Naive thymus-derived CD4-positive, alpha-beta T cell (primary cell): ENCODE results near the gene ABTB1. TPM values are rescaled to one million over a fixed set of nuclear protein-coding genes. Genes with fewer than 3 reads are reported as not detected.
"Not testable (repeated sequence)": the region's sequence is repeated elsewhere in the genome, so short reads cannot be mapped to it uniquely, and the experiment has no call there.

ENCODE experiments used
- ATAC-seq: fragments of 150-1000 bp; cut with Tn5 transposase; 2 replicates; pipeline ENCODE4 v1.10.0; 2021; ENCODE audit warnings: mild to moderate bottlenecking, moderate library complexity
- CTCF ChIA-PET: fragments of 350-600 bp; sonication (Branson Sonifier 250); formaldehyde crosslinking; loops from one replicate; lab custom pipeline; 2021; ENCODE audit warnings: antibody characterized with exemption; lab: Charles Lee
- POLR2A ChIA-PET: fragments of 350-600 bp; sonication (Branson Sonifier 250); formaldehyde crosslinking; loops from one replicate; lab custom pipeline; 2021; ENCODE audit warnings: antibody characterized with exemption, inconsistent platforms; lab: Charles Lee
- DNase-seq, 9 donors: peaks; one replicate each; pipeline versions ENCODE4 v3.0.0 to v3.0.0-alpha.2; 2020 to 2022; ENCODE audit warnings: mixed read lengths in 1 of 9
- H3K27ac ChIP-seq: one replicate; pipeline ENCODE4 v1.7.0; 2013; ENCODE audit warnings: mild to moderate bottlenecking, low read depth, low read length, moderate library complexity
- H3K27me3 ChIP-seq, 2 donors: one replicate each; pipeline ENCODE4 v1.7.0; 2013; ENCODE audit warnings: low read length in 2 of 2, mild to moderate bottlenecking in 2 of 2, moderate library complexity in 2 of 2; ENCODE audit not compliant: control insufficient read depth in 2 of 2, insufficient read depth in 2 of 2
- H3K36me3 ChIP-seq, 3 experiments: 1 replicate in 2 of 3; 2 replicates in 1 of 3; pipeline ENCODE4 v1.7.0; 2013; ENCODE audit warnings: low read length in 3 of 3, mild to moderate bottlenecking in 3 of 3, moderate library complexity in 1 of 3; ENCODE audit not compliant: insufficient read depth in 3 of 3, control insufficient read depth in 2 of 3
- H3K4me1 ChIP-seq, 2 donors: one replicate each; pipeline ENCODE4 v1.7.0; 2013; ENCODE audit warnings: low read length in 2 of 2, mild to moderate bottlenecking in 2 of 2, moderate library complexity in 1 of 2; ENCODE audit not compliant: control insufficient read depth in 2 of 2, insufficient read depth in 2 of 2
- H3K4me3 ChIP-seq: 2 replicates; pipeline ENCODE4 v1.7.0; 2013; ENCODE audit warnings: mild to moderate bottlenecking, low read length
- H3K9me3 ChIP-seq, 3 experiments: 1 replicate in 2 of 3; 2 replicates in 1 of 3; pipeline ENCODE4 v1.7.0; 2013; ENCODE audit warnings: low read length in 3 of 3; ENCODE audit not compliant: control insufficient read depth in 2 of 3
- H3K27ac Mint-ChIP-seq, 9 donors: one replicate each; pipeline ENCODE4 v1.8.0; 2020 to 2022; ENCODE audit warnings: mixed read lengths in 9 of 9, mild to moderate bottlenecking in 8 of 9, moderate library complexity in 5 of 9, inconsistent platforms in 2 of 9
- H3K27me3 Mint-ChIP-seq, 5 donors: one replicate each; pipeline ENCODE4 v1.8.0; 2021 to 2022; ENCODE audit warnings: mixed read lengths in 5 of 5, mild to moderate bottlenecking in 1 of 5
- H3K36me3 Mint-ChIP-seq, 5 donors: one replicate each; pipeline ENCODE4 v1.8.0; 2020 to 2022; ENCODE audit warnings: mixed read lengths in 5 of 5, mild to moderate bottlenecking in 3 of 5, inconsistent platforms in 1 of 5
- H3K4me1 Mint-ChIP-seq, 7 donors: one replicate each; pipeline ENCODE4 v1.8.0; 2020 to 2022; ENCODE audit warnings: mixed read lengths in 7 of 7, mild to moderate bottlenecking in 3 of 7, inconsistent platforms in 1 of 7
- H3K4me3 Mint-ChIP-seq, 10 donors: one replicate each; pipeline ENCODE4 v1.8.0; 2020 to 2022; ENCODE audit warnings: mild to moderate bottlenecking in 10 of 10, mixed read lengths in 10 of 10, moderate library complexity in 6 of 10, inconsistent platforms in 2 of 10
- H3K9me3 Mint-ChIP-seq, 11 donors: one replicate each; pipeline ENCODE4 v1.8.0; 2020 to 2022; ENCODE audit warnings: mixed read lengths in 11 of 11, mild to moderate bottlenecking in 4 of 11, inconsistent platforms in 1 of 11, moderate library complexity in 1 of 11
- intact Hi-C, 2 donors: fragments of 100-400 bp; cut with micrococcal nuclease; formaldehyde crosslinking; loops; one replicate each; pipeline ENCODE4 v1.15.1; 2023
- polyA plus RNA-seq, 2 donors: library from polyadenylated mRNA; unstranded; fragments of 300-500 nt; fragmentation: Illumina TruSeq; gene quantifications; one replicate each; pipeline ENCODE4 v1.2.3, GENCODE V29; 2021
- total RNA-seq, 6 experiments: library from RNA in 5 of 6; stranded (reverse) in 5 of 6; gene quantifications; 1 replicate in 5 of 6; 2 replicates in 1 of 6; pipeline ENCODE4 v1.2.3 and lab custom pipeline; 2021 to 2026

ABTB1 gene
- total and polyA plus RNA-seq, 7 experiments from 2014 or later: 26.7 to 182 (median 115) TPM

- H3K9me3 ChIP-seq: no peaks in the 10 kb centered on the region
- H3K27me3 Mint-ChIP-seq: peaks cover 0 to 8% (median 2%) of the 10 kb centered on the region in 5 donors
- H3K27ac ChIP-seq: no peak overlapping the region
- H3K36me3 ChIP-seq: no peaks in the 10 kb centered on the region
- peaks cover 0 to 8% (median 0%) of the 10 kb centered on the region in 5 donors for H3K36me3 Mint-ChIP-seq
- H3K4me3 Mint-ChIP-seq: no peak overlapping the region
- H3K4me1 Mint-ChIP-seq: peaks cover 0 to 6% (median 4%) of the 10 kb centered on the region in 7 donors
- H3K4me1 ChIP-seq: no peaks in the 10 kb centered on the region
- H3K27me3 ChIP-seq: no peaks in the 10 kb centered on the region
- peaks cover 0 to 9% (median 2%) of the 10 kb centered on the region in 11 donors for H3K9me3 Mint-ChIP-seq
- H3K27ac Mint-ChIP-seq: no peak overlapping the region
- H3K4me3 ChIP-seq: no peak overlapping the region
- DNase-seq (no peak), ATAC-seq (no peak)
- intact Hi-C loops: no loop called here
- ChIA-PET POLR2A (no interaction called here), CTCF (no interaction called here)
These were observed 28.6 kb downstream of the ABTB1 start for GRCh38 chr3:127701280-127701911.

- Mint-ChIP-seq H3K4me3 (no peak overlapping the region), H3K27ac (no peak overlapping the region), H3K27me3 (peaks cover 0 to 8% (median 2%) of the 10 kb centered on the region in 5 donors), H3K9me3 (peaks cover 0 to 9% (median 2%) of the 10 kb centered on the region in 11 donors), H3K36me3 (peaks cover 0 to 8% (median 0%) of the 10 kb centered on the region in 5 donors), H3K4me1 (peaks cover 0 to 6% (median 4%) of the 10 kb centered on the region in 7 donors)
- POLR2A ChIA-PET: no interaction called here
- Histone ChIP-seq H3K36me3 (no peaks in the 10 kb centered on the region), H3K4me3 (no peak overlapping the region), H3K4me1 (no peaks in the 10 kb centered on the region), H3K27ac (no peak overlapping the region), H3K27me3 (no peaks in the 10 kb centered on the region), H3K9me3 (no peaks in the 10 kb centered on the region)
- intact Hi-C loops: no loop called here
- DNase-seq: no peak
- no peak for ATAC-seq
- CTCF ChIA-PET: no interaction called here
These were observed 29.4 kb downstream of the ABTB1 start for GRCh38 chr3:127702151-127702578.

GRCh38 chr3:127704840-127705239 is 32.1 kb downstream of the ABTB1 start:
- H3K36me3 ChIP-seq, H3K4me3 Mint-ChIP-seq, H3K27me3 Mint-ChIP-seq, CTCF ChIA-PET, H3K4me1 ChIP-seq, POLR2A ChIA-PET, H3K9me3 ChIP-seq, H3K9me3 Mint-ChIP-seq, intact Hi-C loops, H3K36me3 Mint-ChIP-seq, H3K4me3 ChIP-seq, H3K27me3 ChIP-seq, ATAC-seq, H3K4me1 Mint-ChIP-seq, DNase-seq, H3K27ac ChIP-seq, H3K27ac Mint-ChIP-seq: not testable (repeated sequence)

- POLR2A ChIA-PET: no interaction called here
- intact Hi-C loops: no loop called here
These were observed 33.6 kb downstream of the ABTB1 start for GRCh38 chr3:127706312-127706711.

GRCh38 chr3:127706785-127707351 is 34.1 kb downstream of the ABTB1 start:
- no peaks in the 10 kb centered on the region for H3K4me1 ChIP-seq
- no peaks in the 10 kb centered on the region for H3K27me3 ChIP-seq
- H3K36me3 Mint-ChIP-seq: peaks cover 0 to 8% (median 0%) of the 10 kb centered on the region in 5 donors
- intact Hi-C loops: no loop called here
- CTCF ChIA-PET: interaction anchor here (0.8 kb wide), 1 partner anchor 12 kb away, joined by 4 read pairs; no protein-coding TSS in a partner anchor
- ATAC-seq: no peak
- no peak for DNase-seq
- no peak overlapping the region for H3K27ac Mint-ChIP-seq
- H3K4me3 ChIP-seq: no peak overlapping the region
- H3K9me3 ChIP-seq: no peaks in the 10 kb centered on the region
- H3K9me3 Mint-ChIP-seq: peaks cover 0 to 9% (median 2%) of the 10 kb centered on the region in 11 donors
- H3K4me3 Mint-ChIP-seq: no peak overlapping the region
- peaks cover 0 to 5% (median 2%) of the 10 kb centered on the region in 5 donors for H3K27me3 Mint-ChIP-seq
- no peak overlapping the region for H3K27ac ChIP-seq
- H3K4me1 Mint-ChIP-seq: peaks cover 0 to 3% (median 0%) of the 10 kb centered on the region in 7 donors
- H3K36me3 ChIP-seq: no peaks in the 10 kb centered on the region
- POLR2A ChIA-PET: no interaction called here

More at GRCh38 chr3:127706312-127706711, 33.6 kb downstream of the ABTB1 start:
- H3K27me3 Mint-ChIP-seq: peaks cover 0 to 8% (median 2%) of the 10 kb centered on the region in 5 donors
- DNase-seq (no peak), ATAC-seq (no peak)
- Histone ChIP-seq H3K27ac (no peak overlapping the region), H3K4me3 (no peak overlapping the region), H3K27me3 (no peaks in the 10 kb centered on the region), H3K36me3 (no peaks in the 10 kb centered on the region), H3K9me3 (no peaks in the 10 kb centered on the region), H3K4me1 (no peaks in the 10 kb centered on the region)
- peaks cover 0 to 4% (median 0%) of the 10 kb centered on the region in 7 donors for H3K4me1 Mint-ChIP-seq
- H3K9me3 Mint-ChIP-seq: peaks cover 0 to 9% (median 2%) of the 10 kb centered on the region in 11 donors
- H3K4me3 Mint-ChIP-seq: no peak overlapping the region
- CTCF ChIA-PET: interaction anchor here (0.8 kb wide), 1 partner anchor 12 kb away, joined by 4 read pairs; no protein-coding TSS in a partner anchor
- H3K27ac Mint-ChIP-seq: no peak overlapping the region
- peaks cover 0 to 8% (median 0%) of the 10 kb centered on the region in 5 donors for H3K36me3 Mint-ChIP-seq

- no peaks in the 10 kb centered on the region for H3K9me3 ChIP-seq
- peaks cover 0 to 9% (median 2%) of the 10 kb centered on the region in 11 donors for H3K9me3 Mint-ChIP-seq
- intact Hi-C loops: no loop called here
- no peak overlapping the region for H3K27ac Mint-ChIP-seq
- no peak overlapping the region for H3K4me3 ChIP-seq
- ATAC-seq (no peak), DNase-seq (no peak)
- peaks cover 0 to 8% (median 0%) of the 10 kb centered on the region in 5 donors for H3K36me3 Mint-ChIP-seq
- POLR2A ChIA-PET: no interaction called here
- H3K4me3 Mint-ChIP-seq: no peak overlapping the region
- no peaks in the 10 kb centered on the region for H3K36me3 ChIP-seq
- no peak overlapping the region for H3K27ac ChIP-seq
- CTCF ChIA-PET: no interaction called here
- H3K4me1 Mint-ChIP-seq: peaks cover 0 to 3% (median 0%) of the 10 kb centered on the region in 7 donors
- no peaks in the 10 kb centered on the region for H3K27me3 ChIP-seq
- no peaks in the 10 kb centered on the region for H3K4me1 ChIP-seq
- peaks cover 0 to 5% (median 2%) of the 10 kb centered on the region in 5 donors for H3K27me3 Mint-ChIP-seq
These were observed 35.2 kb downstream of the ABTB1 start for GRCh38 chr3:127707851-127708411.
